ENCODE data around the gene YTHDF1.
A peak's percentile ranks its signal among the peaks of the same experiment; 100 is the strongest.

YTHDF1 gene

DNA sequence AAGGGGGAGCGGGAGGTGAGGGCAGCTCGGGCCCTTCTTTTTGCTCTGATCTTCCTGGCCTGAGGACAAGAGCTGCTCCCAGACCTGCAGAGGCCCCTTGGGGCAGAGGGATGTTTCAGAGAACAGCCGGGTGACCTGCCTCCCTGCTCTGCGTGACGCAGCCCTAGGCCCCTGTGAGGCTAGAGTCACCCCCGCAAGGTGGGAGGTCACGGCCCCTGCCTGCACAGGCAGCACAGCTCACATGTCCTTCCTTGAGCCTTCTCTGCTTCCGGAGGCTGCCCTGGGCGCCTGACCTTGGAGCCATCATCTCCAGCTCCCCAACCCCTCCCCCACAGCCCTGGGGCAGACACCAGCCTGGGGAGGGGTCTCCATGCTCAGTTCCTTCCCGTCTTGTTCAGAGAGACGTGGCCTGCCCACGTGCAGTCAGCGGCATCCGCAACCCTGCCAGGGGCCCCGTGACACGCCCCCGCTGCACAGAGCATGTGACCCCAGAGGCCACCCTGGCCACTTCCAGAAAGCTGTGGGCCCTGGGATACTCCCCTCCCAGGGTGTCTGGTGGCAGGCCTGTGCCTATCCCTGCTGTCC lies 19.6 kb upstream of the YTHDF1 start, which contains the start of gene BIRC7:
BIRC7 (plus strand) TSS at position 507 of the 585 bp plus-strand sequence. CDS start 192 bp downstream, outside the sequence.
- Histone ChIP-seq H3K27ac (peak within 1 kb of the TSS; percentile 51), H3K4me1 (ENCODE audit: control insufficient read depth in 1 of 2, insufficient read depth in 1 of 2, low read depth in 1 of 2, low read length in 1 of 2) (no peaks in the 10 kb centered on the region), H3K27me3 (peaks cover 46% of the 10 kb centered on the region), H3K36me3 (no peaks in the 10 kb centered on the region), H3K9me3 (no peaks in the 10 kb centered on the region), H3K4me3 (ENCODE audit: low read depth in 1 of 2, low read length in 1 of 2) (no peak within 1 kb of the TSS)
- TF ChIP-seq CTCF (IDR thresholded peaks at IDR 0.05) = no peak

- no peak overlapping the region for H3K4me3 ChIP-seq (ENCODE audit: low read depth in 1 of 2, low read length in 1 of 2)
- no peak for TF ChIP-seq CTCF (IDR thresholded peaks at IDR 0.05)
- H3K36me3 ChIP-seq = no peaks in the 10 kb centered on the region
- H3K9me3 ChIP-seq = no peaks in the 10 kb centered on the region
- H3K4me1 ChIP-seq (ENCODE audit: control insufficient read depth in 1 of 2, insufficient read depth in 1 of 2, low read depth in 1 of 2, low read length in 1 of 2) = no peaks in the 10 kb centered on the region
- H3K27ac ChIP-seq = peak overlapping the region; percentile 51
- H3K27me3 ChIP-seq = peaks cover 52% of the 10 kb centered on the region
Measured at GRCh38 chr20:63234693-63235398, 18.9 kb upstream of the YTHDF1 start.

DNA sequence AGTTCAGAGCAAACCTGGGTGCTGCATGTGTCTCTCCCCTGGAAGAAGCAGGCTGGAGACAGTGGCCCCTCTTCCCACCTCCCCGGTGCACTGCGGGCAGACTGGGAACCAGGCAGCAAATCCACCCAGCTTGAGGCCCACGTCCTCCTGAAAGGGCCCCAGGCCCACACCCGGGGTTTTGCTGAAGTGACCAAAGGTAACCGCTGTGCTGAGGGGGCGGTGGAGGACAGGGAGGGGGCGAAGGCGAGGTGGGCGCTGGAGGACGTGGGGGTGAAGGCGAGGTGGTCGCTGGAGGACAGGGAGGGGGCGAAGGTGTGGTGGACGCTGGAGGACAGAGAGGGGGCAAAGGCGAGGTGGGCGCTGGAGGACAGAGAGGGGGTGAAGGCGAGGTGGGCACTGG lies 18.0 kb upstream of the YTHDF1 start:
- H3K4me3 ChIP-seq (ENCODE audit: low read depth in 1 of 2, low read length in 1 of 2) = no peak overlapping the region
- no peaks in the 10 kb centered on the region for H3K9me3 ChIP-seq
- no peaks in the 10 kb centered on the region for H3K36me3 ChIP-seq
- TF ChIP-seq CTCF (IDR thresholded peaks at IDR 0.05) = no peak
- no peak overlapping the region for H3K27ac ChIP-seq
- no peaks in the 10 kb centered on the region for H3K4me1 ChIP-seq (ENCODE audit: control insufficient read depth in 1 of 2, insufficient read depth in 1 of 2, low read depth in 1 of 2, low read length in 1 of 2)
- H3K27me3 ChIP-seq = peaks cover 61% of the 10 kb centered on the region

DNA sequence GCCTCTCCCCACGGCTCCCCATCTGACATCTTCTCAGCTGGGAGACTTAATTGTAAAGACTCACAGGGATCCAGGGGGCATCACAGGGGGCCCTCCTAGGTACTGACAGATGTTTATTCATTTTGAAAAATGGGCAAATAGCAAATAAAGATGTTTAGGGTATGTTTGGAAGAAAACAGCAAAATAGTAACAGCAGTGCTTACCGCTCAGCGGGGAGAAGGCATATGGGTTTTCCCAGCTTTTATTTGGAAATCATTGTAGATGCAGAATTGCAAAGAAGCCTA lies 17.1 kb upstream of the YTHDF1 start:
- Histone ChIP-seq H3K9me3 (no peaks in the 10 kb centered on the region), H3K27ac (no peak overlapping the region), H3K27me3 (peaks cover 70% of the 10 kb centered on the region), H3K4me3 (ENCODE audit: low read depth in 1 of 2, low read length in 1 of 2) (no peak overlapping the region), H3K4me1 (ENCODE audit: control insufficient read depth in 1 of 2, insufficient read depth in 1 of 2, low read depth in 1 of 2, low read length in 1 of 2) (no peaks in the 10 kb centered on the region), H3K36me3 (no peaks in the 10 kb centered on the region)
- no peak for TF ChIP-seq CTCF (IDR thresholded peaks at IDR 0.05)

GRCh38 chr20:63232235-63233060 lies 16.5 kb upstream of the YTHDF1 start:
- Histone ChIP-seq H3K4me1 (ENCODE audit: control insufficient read depth in 1 of 2, insufficient read depth in 1 of 2, low read depth in 1 of 2, low read length in 1 of 2) (no peaks in the 10 kb centered on the region), H3K27ac (no peak overlapping the region), H3K36me3 (no peaks in the 10 kb centered on the region), H3K9me3 (no peaks in the 10 kb centered on the region), H3K27me3 (peaks cover 71% of the 10 kb centered on the region), H3K4me3 (ENCODE audit: low read depth in 1 of 2, low read length in 1 of 2) (no peak overlapping the region)
- TF ChIP-seq CTCF (IDR thresholded peaks at IDR 0.05) = no peak
